H9 (cell line): ENCODE data around the gene CFAP161. TPM values are rescaled to one million over a fixed set of nuclear protein-coding genes. Genes with fewer than 3 reads are reported as not detected.

ENCODE experiments used
- DNase-seq: peaks from one replicate; pipeline ENCODE4 v3.0.0-alpha.2; 2017
- H2AFZ ChIP-seq: one replicate; pipeline ENCODE4 v1.6.1; 2013; ENCODE audit warnings: mild to moderate bottlenecking, low read length, control low read depth, moderate library complexity
- H2AK5ac ChIP-seq: 2 replicates; pipeline ENCODE4 v1.6.1; 2013; ENCODE audit warnings: low read length, control low read depth, mixed read lengths; ENCODE audit not compliant: insufficient read length
- H2BK120ac ChIP-seq: one replicate; pipeline ENCODE4 v1.6.1; 2013; ENCODE audit warnings: low read depth, mild to moderate bottlenecking, low read length, control low read depth, inconsistent platforms; ENCODE audit not compliant: poor library complexity, severe bottlenecking
- H2BK12ac ChIP-seq: 2 replicates; pipeline ENCODE4 v1.6.1; 2013; ENCODE audit warnings: low read length, control low read depth, mixed read lengths, low read depth; ENCODE audit not compliant: insufficient read length
- H2BK15ac ChIP-seq: 2 replicates; pipeline ENCODE4 v1.6.1; 2013; ENCODE audit warnings: low read depth, low read length, control low read depth
- H2BK20ac ChIP-seq: one replicate; pipeline ENCODE4 v1.6.1; 2013; ENCODE audit warnings: low read depth, mild to moderate bottlenecking, low read length, control low read depth, inconsistent platforms; ENCODE audit not compliant: poor library complexity, severe bottlenecking
- H2BK5ac ChIP-seq: 2 replicates; pipeline ENCODE4 v1.6.1; 2013; ENCODE audit warnings: low read length, control low read depth, mixed read lengths; ENCODE audit not compliant: insufficient read length
- H3K14ac ChIP-seq: 2 replicates; pipeline ENCODE4 v1.6.1; 2013; ENCODE audit warnings: low read length, control low read depth; ENCODE audit not compliant: insufficient read depth
- H3K18ac ChIP-seq: 2 replicates; pipeline ENCODE4 v1.6.1; 2013; ENCODE audit warnings: low read depth, mild to moderate bottlenecking, mixed read lengths, low read length, control low read depth; ENCODE audit not compliant: insufficient read length
- H3K23ac ChIP-seq: 2 replicates; pipeline ENCODE4 v1.6.1; 2013; ENCODE audit warnings: low read length, control low read depth, mixed read lengths, low read depth; ENCODE audit not compliant: insufficient read length
- H3K23me2 ChIP-seq: 2 replicates; pipeline ENCODE4 v1.6.1; 2013; ENCODE audit warnings: low read depth, mild to moderate bottlenecking, mixed read lengths, low read length, control low read depth; ENCODE audit not compliant: insufficient read length, poor library complexity, severe bottlenecking
- H3K27ac ChIP-seq: 2 replicates; pipeline ENCODE4 v1.5.1; 2013; ENCODE audit warnings: low read length, control low read depth, mixed read lengths, low read depth; ENCODE audit not compliant: insufficient read length
- H3K27me3 ChIP-seq: 2 replicates; pipeline ENCODE4 v1.6.1; 2013; ENCODE audit warnings: low read length, control low read depth, inconsistent platforms; ENCODE audit not compliant: insufficient read depth
- H3K4ac ChIP-seq: 2 replicates; pipeline ENCODE4 v1.6.1; 2013; ENCODE audit warnings: low read depth, mild to moderate bottlenecking, control low read depth, inconsistent platforms, low read length, moderate library complexity
- H3K4me1 ChIP-seq: 2 replicates; pipeline ENCODE4 v1.6.1; 2013; ENCODE audit warnings: low read length, control low read depth, inconsistent platforms; ENCODE audit not compliant: insufficient read depth
- H3K4me2 ChIP-seq: 2 replicates; pipeline ENCODE4 v1.6.1; 2013; ENCODE audit warnings: low read length, control low read depth, mixed read lengths; ENCODE audit not compliant: insufficient read length, insufficient read depth
- H3K56ac ChIP-seq: 2 replicates; pipeline ENCODE4 v1.6.1; 2013; ENCODE audit warnings: low read depth, mild to moderate bottlenecking, mixed read lengths, low read length, control low read depth; ENCODE audit not compliant: insufficient read length
- H3K79me1 ChIP-seq: 2 replicates; pipeline ENCODE4 v1.6.1; 2013; ENCODE audit warnings: low read depth, mild to moderate bottlenecking, moderate library complexity, low read length, control low read depth, inconsistent platforms; ENCODE audit not compliant: insufficient read depth, poor library complexity, severe bottlenecking
- H3K79me2 ChIP-seq: 2 replicates; pipeline ENCODE4 v1.6.1; 2013; ENCODE audit warnings: low read length, control low read depth, inconsistent platforms; ENCODE audit not compliant: insufficient read depth
- H3K9ac ChIP-seq: 2 replicates; pipeline ENCODE4 v1.6.1; 2013; ENCODE audit warnings: low read length, control low read depth, mixed read lengths; ENCODE audit not compliant: insufficient read length; ENCODE audit errors: extremely low read depth
- H3K9me3 ChIP-seq: one replicate; pipeline ENCODE4 v1.6.1; 2013; ENCODE audit warnings: low read depth, low read length, inconsistent platforms; ENCODE audit not compliant: control insufficient read depth
- H3T11ph ChIP-seq: one replicate; pipeline ENCODE4 v1.6.1; 2013; ENCODE audit warnings: mild to moderate bottlenecking, low read length, control low read depth, inconsistent platforms
- H4K20me1 ChIP-seq: one replicate; pipeline ENCODE4 v1.6.1; 2013; ENCODE audit not compliant: control insufficient read depth, insufficient read length, insufficient read depth
- H4K5ac ChIP-seq: 2 replicates; pipeline ENCODE4 v1.6.1; 2013; ENCODE audit warnings: low read depth, mild to moderate bottlenecking, mixed read lengths, low read length, control low read depth; ENCODE audit not compliant: insufficient read length
- H4K8ac ChIP-seq: replicated peaks from 2 replicates; pipeline ENCODE4 v1.6.1; 2013; ENCODE audit warnings: low read length, control low read depth, mixed read lengths, low read depth; ENCODE audit not compliant: insufficient read length
- H4K91ac ChIP-seq: 2 replicates; pipeline ENCODE4 v1.6.1; 2013; ENCODE audit warnings: low read depth, mild to moderate bottlenecking, moderate library complexity, mixed read lengths, low read length, control low read depth; ENCODE audit not compliant: insufficient read length
- H3K27ac Mint-ChIP-seq, 3 experiments: 2 replicates in 2 of 3; 3 replicates in 1 of 3; pipeline ENCODE4 v1.8.0; 2020 to 2021; ENCODE audit warnings: mixed read lengths in 3 of 3, mild to moderate bottlenecking in 1 of 3, moderate library complexity in 1 of 3
- H3K27me3 Mint-ChIP-seq: 2 replicates; pipeline ENCODE4 v1.8.0; 2021; ENCODE audit warnings: low read depth, mild to moderate bottlenecking, moderate library complexity, mixed read lengths
- H3K36me3 Mint-ChIP-seq, 3 experiments: 2 replicates in 2 of 3; 3 replicates in 1 of 3; pipeline ENCODE4 v1.8.0; 2020 to 2021; ENCODE audit warnings: low read depth in 3 of 3, mixed read lengths in 3 of 3; ENCODE audit not compliant: insufficient read depth in 1 of 3
- H3K4me1 Mint-ChIP-seq, 2 experiments: 2 replicates each; pipeline ENCODE4 v1.8.0; 2020; ENCODE audit warnings: mixed read lengths in 2 of 2
- H3K4me3 Mint-ChIP-seq, 2 experiments: 2 replicates in 1 of 2; 3 replicates in 1 of 2; pipeline ENCODE4 v1.8.0; 2020 to 2021; ENCODE audit warnings: mild to moderate bottlenecking in 2 of 2, mixed read lengths in 2 of 2, moderate library complexity in 1 of 2
- H3K9me3 Mint-ChIP-seq, 2 experiments: 2 replicates in 1 of 2; 3 replicates in 1 of 2; pipeline ENCODE4 v1.8.0; 2020; ENCODE audit warnings: mild to moderate bottlenecking in 2 of 2, mixed read lengths in 2 of 2, moderate library complexity in 1 of 2
- CTCF ChIP-seq: fragments of 200-600 bp; sonication (generic); conservative IDR thresholded peaks from 3 replicates; pipeline ENCODE4 v1.8.0; 2021; ENCODE audit warnings: antibody characterized with exemption, mild to moderate bottlenecking
- WGBS: extraction: QIAGEN DNeasy Blood & Tissue Kit; methylation state at CpG from one replicate; pipeline ENCODE4 v1.1.7; 2013; ENCODE audit warnings: missing lambda C conversion rate, low lambda C conversion rate, mixed read lengths; ENCODE audit not compliant: insufficient read length; ENCODE audit errors: extremely low coverage; 5-methylcytosine and 5-hydroxymethylcytosine counted together
- total RNA-seq: library from RNA; stranded (reverse); gene quantifications from 2 replicates; pipeline ENCODE4 v1.2.1, GENCODE V29; 2021

Gene CFAP161
- total RNA-seq, 1 experiment from 2014 or later, result 0.24 TPM

- H2BK120ac ChIP-seq, result no peak overlapping the region
- Mint-ChIP-seq H3K27ac (no peak overlapping the region), H3K9me3 (no peaks in the 10 kb centered on the region), H3K4me3 (no peak overlapping the region), H3K27me3 (peaks cover 7% of the 10 kb centered on the region), H3K4me1 (peaks cover 3 to 4% of the 10 kb centered on the region in 2 experiments; a peak in 2 of 4 replicates), H3K36me3 (no peaks in the 10 kb centered on the region)
- H3K4me2 ChIP-seq, result no peak overlapping the region
- no peaks in the 10 kb centered on the region for H3K4me1 ChIP-seq
- H3K9ac ChIP-seq, result no peak overlapping the region
- H2BK12ac ChIP-seq, result no peak overlapping the region
- no peak overlapping the region for H3K23ac ChIP-seq
- no peaks in the 10 kb centered on the region for H3K79me1 ChIP-seq
- no peak overlapping the region for H3K18ac ChIP-seq
- WGBS, result no CpG with 5 or more reads among the region's 5 CpGs
- no peak overlapping the region for H3T11ph ChIP-seq
- no peak overlapping the region for H3K56ac ChIP-seq
- H4K5ac ChIP-seq, result no peak overlapping the region
- H4K91ac ChIP-seq, result no peak overlapping the region
- no peak overlapping the region for H3K27ac ChIP-seq
- H2BK20ac ChIP-seq, result no peak overlapping the region
- no peak overlapping the region for H4K8ac ChIP-seq
- no peaks in the 10 kb centered on the region for H4K20me1 ChIP-seq
- no peak overlapping the region for H3K14ac ChIP-seq
- H2BK5ac ChIP-seq, result no peak overlapping the region
- no peaks in the 10 kb centered on the region for H3K9me3 ChIP-seq
- DNase-seq, result no peak
- no peak for TF ChIP-seq CTCF
- H3K27me3 ChIP-seq, result no peaks in the 10 kb centered on the region
- no peak overlapping the region for H2AFZ ChIP-seq
- H2AK5ac ChIP-seq, result no peak overlapping the region
- no peak overlapping the region for H2BK15ac ChIP-seq
- no peak overlapping the region for H3K4ac ChIP-seq
- H3K79me2 ChIP-seq, result no peaks in the 10 kb centered on the region
- H3K23me2 ChIP-seq, result no peaks in the 10 kb centered on the region
These were observed 36.2 kb upstream of the CFAP161 start for GRCh38 chr15:81097890-81098280.
